SH-SY5Y (cell line): ENCODE data around the gene GFM1.

Experiments
- GATA2 ChIP-seq: IDR thresholded peaks from 2 replicates; pipeline ENCODE4 v1.6.1; 2011; ENCODE audit warnings: mild to moderate bottlenecking, low read depth, low read length
- GATA3 ChIP-seq: IDR thresholded peaks from 2 replicates; pipeline ENCODE4 v1.6.1; 2011; ENCODE audit warnings: low read depth, mild to moderate bottlenecking, low read length, moderate library complexity

- TF ChIP-seq GATA2 = no peak
- no peak for TF ChIP-seq GATA3
Observed at GRCh38 chr3:158663832-158664231, 19.5 kb downstream of the GFM1 start.
